GM15510 (cell line): ENCODE measurements around the gene TMSB15B.
"Not testable (repeated sequence)": the region's sequence is repeated elsewhere in the genome, so short reads cannot be mapped to it uniquely, and the experiment has no call there.

Experiments used
- POLR2A ChIP-seq: IDR thresholded peaks from 3 replicates; pipeline ENCODE4 v1.6.1; 2011; ENCODE audit warnings: borderline replicate concordance; ENCODE audit not compliant: insufficient read length; ENCODE audit errors: extremely low read depth

TMSB15B gene

DNA sequence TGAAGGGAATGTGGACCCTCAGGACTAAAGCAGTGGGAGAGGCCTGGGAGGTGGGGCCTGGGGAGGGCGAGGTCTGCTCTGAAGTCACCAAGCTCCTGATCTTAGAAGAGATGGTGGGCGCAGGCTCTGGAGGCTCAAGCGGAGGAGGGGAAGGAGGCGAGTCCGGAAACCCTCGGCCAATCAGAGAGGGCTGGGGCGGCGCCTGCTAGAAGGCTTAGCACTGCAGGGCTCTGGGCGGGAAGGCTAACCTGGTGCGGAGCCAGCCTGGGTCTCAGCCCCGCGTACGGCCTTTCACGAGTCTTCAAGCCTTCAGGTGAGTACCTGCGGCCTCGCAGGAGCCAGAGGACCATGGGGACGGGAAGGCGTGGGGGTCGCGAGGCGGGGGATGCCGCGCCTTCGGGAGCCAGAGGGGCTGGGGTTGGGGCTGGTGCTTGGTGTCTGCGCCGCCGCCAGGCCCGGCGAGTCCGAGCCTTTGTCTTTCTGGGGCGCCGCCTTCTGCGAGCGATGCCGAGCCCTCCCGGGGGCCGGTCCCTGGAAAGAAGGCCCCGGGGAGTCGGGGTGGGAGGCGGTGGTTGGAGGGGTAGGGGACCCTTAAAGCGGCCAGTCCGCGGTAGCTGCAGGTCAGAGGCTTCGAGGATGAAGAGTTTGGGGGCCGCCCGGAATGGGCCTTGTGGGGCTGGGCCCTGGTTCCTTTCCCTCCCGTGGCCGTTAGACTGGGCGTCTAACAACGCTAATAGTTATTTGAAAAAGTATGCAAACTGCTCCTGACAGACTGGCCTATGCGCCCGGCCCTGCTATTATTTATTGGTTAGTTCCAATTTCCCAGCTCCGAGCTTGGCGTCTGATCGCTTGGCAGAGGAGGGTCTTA lies at the start of gene TMSB15B:
Gene TMSB15B, plus strand, starts transcription at position 217 of the 868 bp plus-strand sequence.
- TF ChIP-seq POLR2A: not testable (repeated sequence)

GRCh38 chrX:103913356-103914020 lies 48.9 kb upstream of the TMSB15B start:
- TF ChIP-seq POLR2A: no peak

GRCh38 chrX:103918050-103918449 lies 44.4 kb upstream of the TMSB15B start:
- TF ChIP-seq POLR2A: no peak

GRCh38 chrX:103918571-103919269 lies 43.7 kb upstream of the TMSB15B start:
- peak; percentile 50 for TF ChIP-seq POLR2A

DNA sequence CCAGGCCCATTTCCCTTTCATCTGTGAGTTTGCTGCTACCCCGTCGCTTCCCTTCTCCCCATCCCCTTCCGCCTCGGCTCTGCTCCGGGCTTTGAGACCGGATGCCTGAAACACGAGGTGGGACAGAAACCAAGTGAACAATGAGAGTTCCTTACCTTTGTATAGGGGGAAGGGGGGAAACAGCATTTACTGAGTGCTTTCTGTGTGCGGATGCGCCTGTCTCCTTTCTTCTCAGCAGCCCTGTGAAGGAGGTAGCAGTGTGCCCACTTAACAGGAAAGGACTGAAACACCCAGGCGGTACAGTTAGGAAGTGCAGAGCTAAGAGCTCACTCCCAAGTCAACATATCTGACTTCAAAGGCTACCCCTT lies 43.2 kb upstream of the TMSB15B start:
- TF ChIP-seq POLR2A: no peak

DNA sequence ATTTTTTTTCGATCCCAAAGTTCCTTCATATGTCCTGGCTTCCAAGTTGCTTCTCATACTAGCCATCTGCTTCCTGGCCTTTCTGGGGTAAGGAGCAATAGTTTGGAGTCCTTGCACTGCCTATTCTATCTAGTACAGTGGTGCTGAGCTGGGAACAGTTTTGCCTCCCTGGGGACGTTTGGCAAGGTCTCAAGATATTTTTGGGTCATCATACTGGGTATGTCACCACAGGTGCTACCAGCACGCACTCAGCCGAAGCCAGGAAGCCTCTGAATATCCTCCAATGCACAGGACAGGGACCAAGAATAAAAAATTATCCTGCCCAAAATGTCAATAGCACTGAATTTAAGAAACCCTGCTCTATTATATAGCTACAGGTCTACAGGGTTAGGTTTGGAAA lies 35.4 kb upstream of the TMSB15B start:
- TF ChIP-seq POLR2A: no peak

- no peak for TF ChIP-seq POLR2A
Measured at GRCh38 chrX:103927633-103928032, 34.8 kb upstream of the TMSB15B start.

DNA sequence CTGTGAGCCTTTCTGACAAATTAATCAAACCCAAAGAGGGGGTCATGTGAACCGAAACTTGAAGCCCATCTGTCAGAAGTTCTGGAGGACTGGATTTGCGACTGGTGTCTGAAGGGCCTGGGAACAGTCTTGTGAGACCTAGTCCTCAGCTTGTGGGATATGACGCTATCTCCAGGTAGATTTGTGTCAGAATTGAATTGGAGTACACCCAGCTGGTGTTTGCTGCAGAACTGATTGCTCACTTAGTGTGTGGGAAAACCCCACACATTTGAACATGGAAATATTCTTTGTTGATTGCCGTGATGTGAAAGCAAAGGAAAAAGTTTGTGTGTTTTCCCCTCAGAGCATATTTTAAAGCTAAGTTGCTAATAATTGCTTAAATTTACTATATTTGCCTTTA lies 30.3 kb upstream of the TMSB15B start:
- TF ChIP-seq POLR2A: no peak

GRCh38 chrX:103941201-103941975 lies 21.0 kb upstream of the TMSB15B start:
- TF ChIP-seq POLR2A: no peak

GRCh38 chrX:103949506-103949905 lies 12.9 kb upstream of the TMSB15B start:
- no peak for TF ChIP-seq POLR2A

GRCh38 chrX:103953353-103953752 lies 9.1 kb upstream of the TMSB15B start:
- TF ChIP-seq POLR2A: no peak

DNA sequence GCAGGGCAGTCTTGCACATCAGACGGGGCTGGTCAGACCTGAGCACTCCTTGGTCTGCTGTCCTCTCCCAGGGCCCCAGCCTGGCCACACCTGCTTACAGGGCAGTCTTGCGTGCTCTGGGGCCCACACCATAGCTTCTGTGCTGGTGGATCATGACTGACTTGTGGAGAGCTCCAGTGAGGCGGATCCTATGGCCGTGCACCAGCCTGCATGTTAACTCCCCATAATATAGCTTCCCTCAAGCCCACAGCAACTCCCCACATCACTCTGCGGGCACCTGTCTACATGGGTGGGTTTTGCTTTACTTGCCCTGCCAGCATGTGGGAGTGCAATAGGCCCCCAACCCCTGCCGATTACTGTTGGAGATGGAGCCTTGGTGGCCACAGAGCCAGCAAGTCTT lies 8.2 kb upstream of the TMSB15B start:
- no peak for TF ChIP-seq POLR2A

DNA sequence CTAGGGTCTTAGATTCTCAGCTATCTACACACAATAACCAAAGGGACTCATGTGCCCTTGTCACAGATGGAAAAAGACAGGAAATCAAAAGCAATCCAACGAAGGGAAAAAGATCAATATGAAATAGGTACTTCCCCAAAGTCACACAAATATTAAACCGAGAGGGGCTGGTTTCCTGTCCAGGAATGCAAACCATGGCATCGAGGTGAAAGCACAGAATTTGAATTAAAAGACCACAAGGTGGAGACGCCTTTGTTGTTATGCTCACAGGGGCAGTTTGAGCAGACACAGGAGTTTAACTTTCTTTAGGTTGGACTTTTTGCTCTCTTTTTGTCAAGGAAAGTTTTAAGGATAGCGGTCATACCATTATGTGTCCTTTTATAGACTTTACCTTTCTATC lies 36.8 kb downstream of the TMSB15B start:
- no peak for TF ChIP-seq POLR2A

DNA sequence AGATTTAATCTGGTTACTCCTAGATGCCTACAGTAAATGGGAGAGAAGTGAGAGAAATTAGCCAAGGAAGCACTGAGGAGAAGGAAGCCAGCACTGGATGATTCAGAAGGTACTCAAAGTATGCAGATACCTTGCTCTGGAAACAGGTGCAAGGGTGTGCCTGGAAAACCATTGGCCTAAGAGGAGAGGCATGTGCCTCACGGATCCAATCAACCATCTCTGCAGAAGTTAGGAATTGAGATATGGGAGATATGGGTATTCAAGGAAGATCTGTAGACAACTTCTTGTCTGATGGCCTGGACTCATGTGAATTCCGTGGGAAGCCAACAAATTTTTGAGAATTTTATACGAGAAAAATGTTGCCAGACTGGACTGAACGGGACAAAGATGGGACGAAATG lies 46.4 kb downstream of the TMSB15B start:
- no peak for TF ChIP-seq POLR2A

- TF ChIP-seq POLR2A: no peak
Measured at GRCh38 chrX:104013158-104013557, 50.7 kb downstream of the TMSB15B start.
